ENCODE measurements around the gene PTK6. TPM values are rescaled to one million over a fixed set of nuclear protein-coding genes. Genes with fewer than 3 reads are reported as not detected.
A peak's percentile ranks its signal among the peaks of the same experiment; 100 is the strongest.

Gene PTK6
- total RNA-seq, 1 donor from 2014 or later = not detected

DNA sequence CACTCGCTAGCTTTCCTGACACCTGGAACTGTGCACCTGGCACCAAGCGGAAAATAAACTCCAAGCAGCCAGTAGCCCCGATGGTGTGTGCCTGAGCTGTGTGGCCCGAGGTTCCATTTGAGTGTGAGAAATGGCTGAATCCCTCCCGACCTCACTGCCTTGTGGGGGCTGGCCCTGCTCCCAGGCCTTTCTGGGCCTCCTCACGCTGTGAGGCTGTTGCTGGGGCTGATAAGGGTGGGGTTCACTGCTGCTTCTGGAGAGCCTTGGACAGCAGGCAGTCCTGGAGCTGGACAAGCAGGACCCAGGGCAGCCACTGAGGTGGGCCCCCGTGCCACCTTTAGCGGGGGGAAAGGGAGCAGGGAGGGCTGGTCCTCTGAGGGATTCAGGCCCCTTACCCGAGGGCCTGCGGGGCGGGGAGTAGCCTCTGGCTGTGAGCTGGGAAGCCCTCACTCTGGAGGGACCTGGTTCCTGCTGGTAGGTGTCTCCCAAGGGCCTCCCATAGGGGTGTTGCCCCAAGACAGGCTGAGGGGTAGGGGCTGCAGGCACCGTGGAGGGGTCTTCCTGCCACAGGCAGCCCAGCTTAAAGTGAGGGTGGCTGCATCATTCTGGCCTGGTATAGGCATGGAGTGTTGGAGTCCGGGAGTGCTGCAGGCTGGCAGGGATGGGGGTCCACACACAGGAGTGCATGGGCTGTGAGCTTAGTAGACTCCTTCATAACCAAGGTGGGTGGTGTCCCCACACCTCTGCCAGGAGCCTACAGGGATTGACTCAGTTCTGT is 14.9 kb downstream of the PTK6 start:
- H3K4me1 Mint-ChIP-seq (ENCODE audit: unreplicated experiment) = peaks cover 5% of the 10 kb centered on the region
- H3K36me3 Mint-ChIP-seq (ENCODE audit: low read depth, unreplicated experiment) = peaks cover 15% of the 10 kb centered on the region
- DNase-seq (ENCODE audit: low spot score) = no peak
- H3K27ac Mint-ChIP-seq (ENCODE audit: unreplicated experiment) = no peak overlapping the region
- H3K4me3 Mint-ChIP-seq (ENCODE audit: unreplicated experiment) = peak overlapping the region; percentile 77
- H3K9me3 Mint-ChIP-seq (ENCODE audit: unreplicated experiment) = no peaks in the 10 kb centered on the region
- H3K27me3 Mint-ChIP-seq (ENCODE audit: unreplicated experiment) = peaks cover 17% of the 10 kb centered on the region
- no peak for TF ChIP-seq CTCF (IDR thresholded peaks at IDR 0.05; ENCODE audit: unreplicated experiment)

DNA sequence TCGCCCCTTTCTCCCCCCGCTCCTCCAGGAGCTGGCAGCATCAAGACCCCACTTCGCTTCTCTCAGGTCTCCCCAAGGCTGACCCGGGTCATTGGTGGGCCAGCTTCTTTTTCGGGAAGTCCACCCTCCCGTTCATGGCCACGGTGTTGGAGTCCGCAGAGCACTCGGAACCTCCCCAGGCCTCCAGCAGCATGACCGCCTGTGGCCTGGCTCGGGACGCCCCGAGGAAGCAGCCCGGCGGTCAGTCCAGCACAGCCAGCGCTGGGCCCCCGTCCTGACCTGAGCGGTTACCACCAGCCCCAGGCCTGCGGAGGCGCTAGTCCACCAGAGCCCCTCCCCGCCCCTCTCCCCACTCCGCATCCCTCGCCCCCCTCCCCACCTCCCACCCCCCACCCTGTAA is 15.6 kb downstream of the PTK6 start:
- TF ChIP-seq CTCF (IDR thresholded peaks at IDR 0.05; ENCODE audit: unreplicated experiment) = no peak
- no peak for DNase-seq (ENCODE audit: low spot score)
- H3K4me1 Mint-ChIP-seq (ENCODE audit: unreplicated experiment) = peaks cover 5% of the 10 kb centered on the region
- peaks cover 15% of the 10 kb centered on the region for H3K36me3 Mint-ChIP-seq (ENCODE audit: low read depth, unreplicated experiment)
- no peaks in the 10 kb centered on the region for H3K9me3 Mint-ChIP-seq (ENCODE audit: unreplicated experiment)
- peaks cover 17% of the 10 kb centered on the region for H3K27me3 Mint-ChIP-seq (ENCODE audit: unreplicated experiment)
- H3K4me3 Mint-ChIP-seq (ENCODE audit: unreplicated experiment) = peak overlapping the region; percentile 91
- H3K27ac Mint-ChIP-seq (ENCODE audit: unreplicated experiment) = peak overlapping the region; percentile 42

DNA sequence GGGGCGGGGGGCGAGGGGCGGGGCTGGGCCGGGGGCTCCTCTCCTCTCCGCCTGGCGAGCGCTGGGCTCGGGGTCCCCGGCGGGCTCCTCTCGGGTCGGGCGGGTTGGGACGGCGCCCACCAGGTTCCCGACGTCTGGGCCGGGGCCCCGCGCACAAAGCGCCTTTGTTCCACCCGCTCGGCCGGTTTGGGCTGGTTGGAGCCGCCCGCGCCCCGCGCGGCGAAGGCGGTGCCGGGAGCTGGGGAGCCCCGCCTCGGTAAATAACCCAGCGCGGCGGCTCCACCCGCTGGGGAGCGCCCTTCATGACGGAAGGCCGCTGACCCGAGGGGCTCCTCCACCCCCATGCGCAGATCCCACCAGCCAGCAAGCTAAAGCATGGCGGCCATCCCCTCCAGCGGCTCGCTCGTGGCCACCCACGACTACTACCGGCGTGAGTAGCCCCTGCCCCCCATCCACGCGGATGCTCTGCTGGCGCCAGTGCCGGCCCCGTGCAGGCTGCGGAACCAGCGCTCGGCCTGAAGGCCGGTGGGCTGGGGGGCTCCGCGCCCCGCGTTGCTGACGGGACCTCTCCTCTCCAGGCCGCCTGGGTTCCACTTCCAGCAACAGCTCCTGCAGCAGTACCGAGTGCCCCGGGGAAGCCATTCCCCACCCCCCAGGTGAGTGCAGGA is 16.1 kb downstream of the PTK6 start:
- Mint-ChIP-seq H3K27me3 (ENCODE audit: unreplicated experiment) (peaks cover 17% of the 10 kb centered on the region), H3K4me3 (ENCODE audit: unreplicated experiment) (peak overlapping the region; percentile 91)
- DNase-seq (ENCODE audit: low spot score) = peak; percentile 65

DNA sequence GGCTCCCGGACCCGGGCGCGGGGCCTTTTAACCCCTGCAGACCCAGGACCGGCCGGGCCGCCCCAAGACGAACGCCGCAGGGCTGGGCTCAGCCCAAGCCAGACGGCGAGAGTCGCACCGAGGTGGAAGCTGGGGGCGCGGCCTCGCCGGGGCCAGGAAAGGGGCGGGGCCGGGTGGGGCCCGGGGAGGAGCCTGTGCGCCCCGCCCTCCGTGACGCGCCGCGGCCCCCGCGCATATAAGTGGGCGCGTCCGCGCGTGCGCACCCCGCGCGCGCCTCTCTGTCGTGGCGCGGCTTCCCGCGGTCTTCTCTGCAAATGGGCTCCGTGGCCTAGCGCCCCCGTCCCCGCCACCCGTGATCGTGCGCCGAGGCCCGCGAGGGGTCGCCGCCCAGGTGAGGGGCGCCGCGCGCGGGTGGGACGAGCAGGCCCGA is 16.7 kb downstream of the PTK6 start, which contains the start of gene PPDPF:
Gene PPDPF (plus strand): TSS at position 262 of the 430 bp plus-strand sequence. CDS start 544 bp downstream, outside the sequence.
- DNase-seq (ENCODE audit: low spot score) = peak; percentile 90
- H3K4me3 Mint-ChIP-seq (ENCODE audit: unreplicated experiment) = peak within 1 kb of the TSS; percentile 91
- H3K4me1 Mint-ChIP-seq (ENCODE audit: unreplicated experiment) = peaks cover 5% of the 10 kb centered on the region
- peaks cover 15% of the 10 kb centered on the region for H3K36me3 Mint-ChIP-seq (ENCODE audit: low read depth, unreplicated experiment)
- no peaks in the 10 kb centered on the region for H3K9me3 Mint-ChIP-seq (ENCODE audit: unreplicated experiment)
- H3K27ac Mint-ChIP-seq (ENCODE audit: unreplicated experiment) = peak within 1 kb of the TSS; percentile 88
- H3K27me3 Mint-ChIP-seq (ENCODE audit: unreplicated experiment) = peaks cover 17% of the 10 kb centered on the region
- TF ChIP-seq CTCF (IDR thresholded peaks at IDR 0.05; ENCODE audit: unreplicated experiment) = no peak

More for the DNA sequence above, 16.1 kb downstream of the PTK6 start:
- Mint-ChIP-seq H3K9me3 (ENCODE audit: unreplicated experiment) (no peaks in the 10 kb centered on the region), H3K36me3 (ENCODE audit: low read depth, unreplicated experiment) (peaks cover 15% of the 10 kb centered on the region), H3K27ac (ENCODE audit: unreplicated experiment) (peak overlapping the region; percentile 42), H3K4me1 (ENCODE audit: unreplicated experiment) (peaks cover 5% of the 10 kb centered on the region)
- TF ChIP-seq CTCF (IDR thresholded peaks at IDR 0.05; ENCODE audit: unreplicated experiment) = no peak
